Loucy (cell line): ENCODE measurements around the gene GPRIN2.

Source experiments
- H2AFZ ChIP-seq: fragments of 200-600 bp; sonication (generic); 2 replicates; pipeline ENCODE4 v1.6.0; 2016; ENCODE audit warnings: antibody characterized with exemption, mild to moderate bottlenecking, low read length, moderate library complexity
- H3F3A ChIP-seq: fragments of 200-600 bp; 2 replicates; pipeline ENCODE4 v1.6.0; 2016; ENCODE audit warnings: antibody characterized with exemption, low read depth, mild to moderate bottlenecking
- H3K27me3 ChIP-seq: fragments of 200-600 bp; sonication (generic); 2 replicates; pipeline ENCODE4 v1.6.1; 2014; ENCODE audit warnings: low read length, mild to moderate bottlenecking; ENCODE audit not compliant: insufficient read depth, poor library complexity, severe bottlenecking
- H3K36me3 ChIP-seq: fragments of 200-600 bp; sonication (generic); 2 replicates; pipeline ENCODE4 v1.6.1; 2016; ENCODE audit warnings: low read length; ENCODE audit not compliant: insufficient read depth
- H3K4me1 ChIP-seq: fragments of 200-600 bp; sonication (generic); 2 replicates; pipeline ENCODE4 v1.5.1; 2014; ENCODE audit warnings: low read length, mild to moderate bottlenecking; ENCODE audit not compliant: insufficient read depth, poor library complexity, severe bottlenecking
- H3K4me2 ChIP-seq: fragments of 200-600 bp; sonication (generic); 2 replicates; pipeline ENCODE4 v1.6.0; 2014; ENCODE audit warnings: antibody characterized with exemption, low read length, low read depth, mild to moderate bottlenecking; ENCODE audit not compliant: poor library complexity, severe bottlenecking
- H3K4me3 ChIP-seq: fragments of 200-600 bp; sonication (generic); 2 replicates; pipeline ENCODE4 v1.5.1; 2014; ENCODE audit warnings: low read length, mild to moderate bottlenecking, mixed read lengths; ENCODE audit not compliant: poor library complexity, severe bottlenecking
- H3K79me2 ChIP-seq: fragments of 200-600 bp; sonication (generic); 2 replicates; pipeline ENCODE4 v1.6.1; 2014; ENCODE audit warnings: low read length; ENCODE audit not compliant: insufficient read depth
- H3K9ac ChIP-seq: fragments of 200-600 bp; sonication (generic); 2 replicates; pipeline ENCODE4 v1.6.0; 2014; ENCODE audit warnings: mild to moderate bottlenecking, low read depth, low read length, moderate library complexity; ENCODE audit not compliant: poor library complexity, severe bottlenecking
- H3K9me2 ChIP-seq: fragments of 200-600 bp; sonication (generic); replicated peaks from 2 replicates; pipeline ENCODE4 v1.6.1; 2016; ENCODE audit warnings: low read depth, low read length, mixed read lengths
- H3K9me3 ChIP-seq: fragments of 200-600 bp; sonication (generic); 2 replicates; pipeline ENCODE4 v1.6.1; 2014; ENCODE audit warnings: mild to moderate bottlenecking, antibody characterized with exemption, low read length, low read depth; ENCODE audit not compliant: insufficient read depth
- H4K20me1 ChIP-seq: fragments of 200-600 bp; sonication (generic); 2 replicates; pipeline ENCODE4 v1.6.0; 2014; ENCODE audit warnings: antibody characterized with exemption, low read length, mild to moderate bottlenecking; ENCODE audit not compliant: insufficient read depth, poor library complexity, severe bottlenecking
- EZH2phosphoT487 ChIP-seq: fragments of 200-600 bp; IDR thresholded peaks from 2 replicates; pipeline ENCODE4 v1.6.1; 2018; ENCODE audit warnings: antibody characterized with exemption, mild to moderate bottlenecking, moderate library complexity, borderline replicate concordance
- TF ChIP-seq, protein P1 (sequence below): fragments of 200-600 bp; sonication (generic); conservative IDR thresholded peaks from 2 replicates; pipeline ENCODE4 v1.5.1; 2014; ENCODE audit warnings: mild to moderate bottlenecking, antibody characterized with exemption, low read length

Gene GPRIN2

DNA sequence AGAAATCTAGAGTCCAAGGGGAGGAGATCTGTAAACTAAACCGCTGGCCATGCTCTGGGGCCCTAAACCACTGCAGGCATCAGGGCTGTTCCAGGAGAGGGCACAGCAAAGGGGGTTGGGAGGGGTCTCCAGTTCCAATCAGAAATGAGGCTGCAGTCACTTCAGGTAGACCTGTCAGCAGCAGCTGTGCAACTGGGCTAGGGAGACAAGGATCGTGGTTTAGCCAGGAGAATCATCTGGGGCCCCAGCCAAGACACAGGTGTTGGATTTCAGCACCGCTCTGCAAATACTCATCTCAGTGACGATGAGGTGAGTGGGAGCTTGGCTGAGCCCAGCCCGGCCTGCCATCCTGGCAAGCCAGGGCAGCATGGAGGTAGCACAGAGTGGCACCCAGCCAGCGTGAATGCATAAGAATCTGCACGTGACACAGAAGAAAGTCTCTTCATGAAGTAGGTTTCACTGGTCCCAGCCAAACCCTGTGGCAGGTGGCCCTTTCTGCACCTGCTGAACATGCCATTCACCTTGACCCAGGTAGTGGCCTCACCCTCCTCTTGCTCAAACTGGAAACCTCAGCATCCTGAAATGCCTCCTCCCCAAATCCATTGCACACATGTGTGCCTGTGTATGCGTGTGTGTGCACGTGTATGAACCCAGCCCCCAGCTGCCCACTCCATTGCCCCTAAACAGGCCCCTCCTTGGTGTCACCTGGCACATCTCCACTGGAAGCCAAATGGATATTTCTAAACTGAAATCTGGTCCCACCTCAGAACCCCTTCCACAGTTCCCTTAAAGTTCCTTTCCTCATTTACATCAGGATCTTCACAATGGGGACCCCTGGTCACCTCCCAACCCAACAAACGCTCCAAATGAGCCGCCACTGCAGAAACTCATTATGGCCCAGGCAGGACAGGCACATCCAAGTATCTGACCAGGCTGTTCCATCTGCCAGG is 9.6 kb downstream of the GPRIN2 start:
- Histone ChIP-seq H4K20me1 (no peaks in the 10 kb centered on the region), H2AFZ (no peak overlapping the region), H3K4me2 (no peak overlapping the region), H3K79me2 (no peaks in the 10 kb centered on the region), H3K27me3 (no peaks in the 10 kb centered on the region), H3F3A (no peaks in the 10 kb centered on the region), H3K36me3 (no peaks in the 10 kb centered on the region), H3K4me1 (no peaks in the 10 kb centered on the region), H3K9me3 (no peaks in the 10 kb centered on the region), H3K4me3 (no peak overlapping the region), H3K9me2 (no peaks in the 10 kb centered on the region), H3K9ac (no peak overlapping the region)
- no peak for TF ChIP-seq EZH2phosphoT487
- TF ChIP-seq, protein P1, sequence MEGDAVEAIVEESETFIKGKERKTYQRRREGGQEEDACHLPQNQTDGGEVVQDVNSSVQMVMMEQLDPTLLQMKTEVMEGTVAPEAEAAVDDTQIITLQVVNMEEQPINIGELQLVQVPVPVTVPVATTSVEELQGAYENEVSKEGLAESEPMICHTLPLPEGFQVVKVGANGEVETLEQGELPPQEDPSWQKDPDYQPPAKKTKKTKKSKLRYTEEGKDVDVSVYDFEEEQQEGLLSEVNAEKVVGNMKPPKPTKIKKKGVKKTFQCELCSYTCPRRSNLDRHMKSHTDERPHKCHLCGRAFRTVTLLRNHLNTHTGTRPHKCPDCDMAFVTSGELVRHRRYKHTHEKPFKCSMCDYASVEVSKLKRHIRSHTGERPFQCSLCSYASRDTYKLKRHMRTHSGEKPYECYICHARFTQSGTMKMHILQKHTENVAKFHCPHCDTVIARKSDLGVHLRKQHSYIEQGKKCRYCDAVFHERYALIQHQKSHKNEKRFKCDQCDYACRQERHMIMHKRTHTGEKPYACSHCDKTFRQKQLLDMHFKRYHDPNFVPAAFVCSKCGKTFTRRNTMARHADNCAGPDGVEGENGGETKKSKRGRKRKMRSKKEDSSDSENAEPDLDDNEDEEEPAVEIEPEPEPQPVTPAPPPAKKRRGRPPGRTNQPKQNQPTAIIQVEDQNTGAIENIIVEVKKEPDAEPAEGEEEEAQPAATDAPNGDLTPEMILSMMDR = no peak

DNA sequence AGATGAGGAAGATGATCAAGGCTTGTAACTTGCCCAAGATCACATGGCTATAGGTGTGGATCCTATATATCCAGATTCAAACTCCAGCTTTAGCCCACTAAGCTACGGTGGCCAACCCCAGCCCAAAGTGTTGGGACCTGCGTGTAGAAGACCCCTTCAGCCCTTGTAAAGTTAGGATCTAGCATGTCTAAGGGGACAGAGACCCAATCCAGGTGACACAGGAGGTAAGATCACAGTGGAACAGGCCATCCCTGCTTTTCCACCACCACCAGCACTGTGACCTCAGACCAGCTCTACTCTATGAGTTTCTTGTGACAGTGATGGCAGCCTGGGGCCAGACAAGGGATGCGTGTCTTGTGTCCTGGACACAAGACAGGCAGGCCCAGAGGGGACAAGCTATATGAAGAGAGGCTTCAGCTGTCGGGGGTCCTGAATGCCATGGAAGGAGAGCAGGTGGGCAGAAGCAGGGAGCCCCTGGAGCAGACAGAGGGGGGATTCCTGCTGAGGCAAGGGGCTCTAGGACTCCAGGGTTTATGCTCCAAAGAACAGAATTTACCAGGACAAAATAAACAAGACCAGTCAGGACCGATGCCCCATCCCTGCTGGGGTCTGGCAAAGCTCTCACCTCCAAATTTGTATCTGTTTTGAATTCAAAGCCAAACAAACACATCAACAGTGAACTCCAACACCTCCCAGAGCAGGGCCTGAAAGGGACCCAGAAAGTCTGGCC is 10.4 kb downstream of the GPRIN2 start:
- Histone ChIP-seq H3K4me2 (no peak overlapping the region), H3K4me1 (no peaks in the 10 kb centered on the region), H3K9me2 (no peaks in the 10 kb centered on the region), H2AFZ (no peak overlapping the region), H4K20me1 (no peaks in the 10 kb centered on the region), H3K9me3 (no peaks in the 10 kb centered on the region), H3K36me3 (no peaks in the 10 kb centered on the region), H3K79me2 (no peaks in the 10 kb centered on the region), H3F3A (no peaks in the 10 kb centered on the region), H3K4me3 (no peak overlapping the region), H3K9ac (no peak overlapping the region), H3K27me3 (no peaks in the 10 kb centered on the region)
- no peak for TF ChIP-seq EZH2phosphoT487
- TF ChIP-seq, protein P1 = no peak

DNA sequence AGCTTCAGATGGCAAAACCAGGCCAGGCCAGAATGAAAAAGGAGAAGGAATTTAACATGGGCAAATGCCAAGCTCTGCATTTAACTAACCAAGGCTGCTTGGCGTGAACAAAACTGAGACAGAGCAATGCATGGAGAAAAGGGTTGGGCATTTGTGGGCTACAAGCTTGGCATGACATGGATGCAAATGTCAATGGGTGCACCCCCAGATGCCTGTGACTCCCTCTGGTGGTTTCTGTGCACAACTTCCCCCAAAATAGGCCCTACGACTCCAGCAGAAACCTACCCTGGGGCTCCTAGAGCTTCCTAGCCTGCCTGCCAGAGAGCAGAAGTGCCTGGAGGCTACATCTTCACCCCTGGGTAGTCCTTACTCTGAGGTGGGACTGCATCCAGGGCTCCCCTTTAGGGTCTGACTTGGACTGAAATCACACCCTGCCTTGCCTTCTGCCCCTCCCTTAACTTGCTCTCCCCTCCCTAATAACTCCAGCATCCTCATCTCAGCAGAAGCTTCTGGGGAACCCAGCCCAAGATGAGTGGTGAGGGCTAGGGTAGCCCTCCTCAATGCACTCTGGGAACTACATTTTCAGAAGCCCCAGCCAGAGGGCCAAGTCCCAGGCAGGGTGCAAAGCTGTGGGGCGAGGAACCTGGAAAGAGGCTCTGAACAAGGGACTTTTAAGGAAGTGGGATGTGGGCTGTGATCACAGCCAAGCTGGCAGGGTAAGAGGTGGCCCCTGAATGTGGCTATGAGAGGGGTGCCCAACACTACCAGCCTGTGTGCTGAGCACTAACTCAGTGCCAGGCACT is 11.3 kb downstream of the GPRIN2 start:
- Histone ChIP-seq H3K27me3 (no peaks in the 10 kb centered on the region), H3K79me2 (no peaks in the 10 kb centered on the region), H3K9me3 (no peaks in the 10 kb centered on the region), H4K20me1 (no peaks in the 10 kb centered on the region), H3K9me2 (no peaks in the 10 kb centered on the region), H2AFZ (no peak overlapping the region), H3K36me3 (no peaks in the 10 kb centered on the region), H3F3A (no peaks in the 10 kb centered on the region), H3K9ac (no peak overlapping the region), H3K4me1 (no peaks in the 10 kb centered on the region), H3K4me2 (no peak overlapping the region), H3K4me3 (no peak overlapping the region)
- TF ChIP-seq, protein P1 = peak; percentile 71
- TF ChIP-seq EZH2phosphoT487 = no peak
